EL (cell line): ENCODE data around the gene OSR1.
"Not testable (repeated sequence)": the region's sequence is repeated elsewhere in the genome, so short reads cannot be mapped to it uniquely, and the experiment has no call there.

Source experiments
- DNase-seq: peaks from one replicate; pipeline ENCODE4 v3.0.0-alpha.2; 2016

OSR1 gene

DNA sequence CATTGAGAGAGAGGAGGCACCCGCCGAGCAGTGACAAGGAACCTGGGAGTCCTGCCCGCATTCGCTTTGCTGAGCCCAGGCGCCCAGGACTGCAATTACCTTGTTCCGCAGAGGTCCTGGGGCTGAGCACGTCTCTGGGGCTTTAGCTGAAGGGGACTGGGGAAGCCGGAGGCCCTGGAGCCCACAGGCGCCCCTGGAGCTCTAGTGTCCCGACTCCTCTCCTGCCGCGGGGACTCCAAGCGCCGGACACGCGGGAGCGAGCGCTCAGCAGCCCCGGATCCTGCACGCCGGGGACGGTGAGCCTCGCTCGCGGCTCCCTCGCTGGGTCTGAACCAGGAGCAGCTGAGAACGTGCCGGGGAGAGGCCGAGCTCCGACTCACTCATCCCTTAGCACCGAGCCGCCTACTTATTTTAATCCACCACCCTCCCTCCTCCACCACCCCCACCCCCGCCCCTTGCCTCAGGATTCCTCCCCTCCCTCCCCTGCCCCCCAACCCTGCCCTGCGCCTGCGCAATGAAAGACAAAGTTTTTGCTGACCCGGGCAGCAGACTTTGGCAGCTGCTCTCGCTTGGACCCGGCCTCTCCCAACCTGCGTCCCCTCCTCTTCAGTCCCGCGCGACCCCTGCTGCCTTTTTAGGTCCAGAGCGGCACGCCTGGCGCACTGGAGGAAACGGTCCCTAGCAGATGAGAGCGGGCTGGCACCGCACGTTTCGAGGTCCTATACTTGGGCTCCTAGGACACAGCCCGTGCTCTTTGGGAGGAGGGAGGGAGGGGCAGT, at the start of gene OSR1:
Gene OSR1 (minus strand): TSS at position 382 of the 779 bp plus-strand sequence. CDS start 4,818 bp downstream, outside the sequence.
- peak; percentile 84 for DNase-seq

DNA sequence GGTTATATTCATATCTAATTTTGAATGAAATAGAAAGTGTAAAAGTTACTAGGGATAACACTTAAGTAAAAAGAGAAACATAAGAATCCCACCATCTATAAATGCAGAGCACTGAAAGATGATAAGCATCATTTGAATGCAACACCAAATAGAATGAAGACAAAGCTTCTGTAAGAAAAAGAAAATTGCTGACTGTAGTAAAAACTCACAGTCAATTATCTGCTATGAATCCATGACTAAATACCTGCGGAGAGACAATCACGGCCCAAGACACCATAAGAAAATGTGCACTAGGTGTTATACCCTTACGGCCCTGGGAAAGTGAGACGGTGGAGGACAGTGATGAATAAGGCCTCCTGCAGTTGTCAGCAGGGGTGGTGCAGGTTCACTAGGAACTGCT, 45.4 kb upstream of the OSR1 start:
- no peak for DNase-seq

DNA sequence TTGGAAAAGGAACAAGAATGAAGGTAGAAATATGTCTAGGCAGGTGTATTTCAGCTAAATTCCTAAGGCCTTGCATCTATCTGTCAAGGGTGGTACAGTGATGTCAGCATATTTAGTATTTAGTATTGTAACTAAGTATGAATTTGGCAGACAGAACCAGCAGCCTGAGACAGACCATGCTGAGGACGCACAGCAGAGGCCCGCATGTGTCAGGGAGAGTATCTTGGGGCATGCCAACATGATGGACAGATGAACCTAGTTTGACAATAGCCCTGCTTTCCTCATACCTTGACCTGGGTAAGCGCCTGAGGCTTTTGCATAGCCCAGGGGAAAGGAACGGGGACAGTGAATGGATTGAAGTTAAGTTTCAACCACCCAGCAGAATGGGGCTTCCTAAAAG, 33.8 kb upstream of the OSR1 start:
- DNase-seq = no peak

DNA sequence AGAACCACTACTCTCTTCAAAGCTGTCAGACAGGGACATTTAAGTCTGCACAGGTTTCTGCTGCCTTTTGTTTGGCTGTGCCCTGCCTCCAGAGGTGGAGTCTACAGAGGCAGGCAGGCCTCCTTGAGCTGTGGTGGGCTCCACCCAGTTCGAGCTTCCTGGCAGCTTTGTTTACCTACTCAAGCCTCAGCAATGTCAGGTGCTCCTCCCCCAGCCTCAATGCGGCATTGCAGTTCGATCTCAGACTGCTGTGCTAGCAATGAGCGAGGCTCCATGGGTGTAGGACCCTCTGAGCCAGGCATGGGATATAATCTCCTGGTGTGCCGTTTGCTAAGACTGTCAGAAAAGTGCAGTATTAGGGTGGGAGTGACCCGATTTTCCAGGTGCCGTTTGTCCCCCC, 31.0 kb upstream of the OSR1 start:
- not testable (repeated sequence) for DNase-seq

DNA sequence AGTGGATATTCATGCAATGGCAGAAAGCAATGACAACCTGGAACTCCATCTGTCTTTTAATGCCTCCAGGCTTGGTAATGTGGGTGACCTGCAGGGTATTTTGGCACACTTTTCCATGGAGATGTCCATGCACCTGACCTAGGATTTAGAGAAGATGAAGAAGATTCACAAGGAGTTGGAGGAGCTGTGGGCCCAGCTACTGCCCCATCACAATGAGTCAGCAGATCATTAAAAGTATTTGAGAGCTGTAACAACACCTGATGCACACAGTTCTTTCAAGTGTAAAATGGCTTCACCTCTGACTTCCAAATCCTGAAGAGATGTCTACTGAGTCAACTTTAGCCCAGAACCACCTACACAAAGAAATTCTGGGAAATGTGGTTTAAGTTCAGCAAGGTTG, 22.1 kb upstream of the OSR1 start:
- DNase-seq = no peak

DNA sequence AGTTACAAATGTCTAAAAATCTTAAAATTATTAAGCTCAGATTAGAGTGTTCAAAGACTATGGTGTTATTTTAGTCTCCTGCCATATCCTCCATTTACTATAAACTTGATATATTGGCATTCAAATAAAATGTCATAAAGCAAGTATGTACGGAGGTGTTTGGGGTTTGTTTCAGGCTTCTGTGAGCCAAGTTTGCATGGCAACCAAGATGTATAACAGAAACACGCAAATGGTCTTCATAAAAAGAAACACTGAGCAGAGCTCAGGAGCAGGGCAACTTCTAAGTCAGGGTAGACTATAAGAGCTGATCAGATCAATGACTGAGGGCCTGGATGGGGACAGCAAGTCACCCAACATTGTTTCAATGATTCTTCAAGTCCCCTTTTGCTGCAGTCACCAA, 20.5 kb upstream of the OSR1 start:
- no peak for DNase-seq

DNA sequence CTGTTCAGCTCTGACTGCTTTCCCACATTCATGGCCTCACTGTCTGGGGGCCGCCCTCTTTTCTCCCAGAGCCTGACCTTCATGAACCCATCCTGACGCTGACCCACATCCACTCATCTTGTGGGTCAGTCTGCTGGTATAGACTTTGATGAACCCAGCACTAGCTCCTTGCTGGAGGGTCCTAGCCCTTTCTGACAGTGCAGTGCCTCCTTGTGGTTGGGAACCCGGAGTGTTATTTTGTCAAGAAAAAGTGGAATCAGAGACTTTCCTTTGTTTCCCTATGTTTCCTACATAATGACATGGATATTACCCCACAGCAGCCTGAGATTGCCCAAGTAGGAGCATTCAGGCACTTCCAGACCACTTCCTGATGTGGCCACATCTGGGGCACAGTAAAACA, 19.3 kb upstream of the OSR1 start:
- DNase-seq = no peak

DNA sequence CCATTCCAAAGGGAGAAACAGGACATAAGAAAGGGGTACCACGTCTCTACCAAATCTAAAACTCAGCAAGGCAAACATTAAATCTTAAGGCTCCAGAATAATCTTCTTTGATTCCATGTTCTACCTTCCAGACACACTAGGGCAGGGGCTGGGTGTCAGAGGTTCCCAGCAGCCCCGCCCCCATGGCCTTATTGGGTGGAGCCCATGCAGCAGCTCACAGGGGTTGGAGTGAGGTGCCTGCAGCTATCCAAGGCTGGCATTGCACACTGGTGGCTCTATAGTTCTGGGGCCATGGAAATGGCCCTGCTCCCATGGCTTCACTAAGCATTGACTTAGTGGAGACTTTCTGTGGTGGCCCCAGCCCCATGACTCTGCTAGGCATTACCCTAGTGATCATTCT, 14.9 kb upstream of the OSR1 start:
- DNase-seq = no peak

DNA sequence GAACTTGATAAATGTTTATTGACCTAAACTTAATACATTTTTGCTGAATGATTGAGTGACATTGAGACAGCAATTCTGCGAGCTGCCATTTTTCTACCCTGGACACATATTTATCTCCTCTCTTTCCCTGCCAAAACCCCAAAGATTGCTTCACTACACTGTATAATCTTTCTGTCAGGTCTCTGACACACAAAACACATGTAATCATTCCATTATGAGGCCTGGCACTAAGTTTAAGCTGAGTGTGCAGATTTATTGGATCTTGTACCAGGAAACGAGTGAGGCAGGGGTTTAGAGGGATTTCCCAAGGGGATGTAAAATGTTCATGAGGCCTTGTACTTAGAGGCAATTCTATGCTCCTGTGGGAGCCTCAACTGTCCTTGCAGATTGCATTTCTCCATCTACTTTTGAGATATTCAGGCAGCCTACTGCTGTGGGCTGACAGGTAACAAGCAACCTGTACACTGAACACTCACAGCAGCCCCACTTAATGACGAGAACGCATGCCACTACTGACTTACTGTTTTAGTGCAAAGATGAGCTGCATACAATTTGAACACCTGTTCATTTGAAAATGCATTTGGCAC, 13.7 kb upstream of the OSR1 start:
- no peak for DNase-seq

DNA sequence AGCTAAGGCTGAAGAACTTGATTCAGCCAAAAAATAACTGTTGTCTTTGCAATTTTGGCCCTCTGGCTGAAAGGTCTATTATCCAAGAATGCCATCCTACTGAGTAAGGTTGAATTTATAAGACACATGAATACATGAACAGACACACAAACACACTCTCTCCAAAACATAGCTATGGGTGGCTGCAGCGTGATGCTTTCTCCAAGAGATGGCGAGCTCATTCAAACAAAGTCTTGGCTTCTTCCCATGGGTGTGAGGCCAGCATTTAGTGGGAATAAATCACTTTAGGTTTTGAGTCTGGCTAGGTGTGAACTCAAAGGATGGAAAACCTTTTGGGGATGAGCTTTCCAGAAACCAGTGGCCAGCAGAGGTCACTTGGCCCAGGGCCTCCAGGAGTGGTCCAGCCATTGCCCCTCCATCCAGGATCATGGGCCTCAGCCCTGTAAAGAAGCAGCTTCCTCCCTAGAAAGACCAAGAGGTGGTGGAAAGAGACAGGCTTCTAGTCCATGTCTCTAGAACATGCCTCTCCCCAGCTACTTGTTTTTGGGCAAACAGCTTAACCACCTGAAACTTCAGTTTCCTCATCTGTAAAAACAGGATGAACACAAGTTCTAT, 11.0 kb upstream of the OSR1 start:
- DNase-seq = peak; percentile 55

DNA sequence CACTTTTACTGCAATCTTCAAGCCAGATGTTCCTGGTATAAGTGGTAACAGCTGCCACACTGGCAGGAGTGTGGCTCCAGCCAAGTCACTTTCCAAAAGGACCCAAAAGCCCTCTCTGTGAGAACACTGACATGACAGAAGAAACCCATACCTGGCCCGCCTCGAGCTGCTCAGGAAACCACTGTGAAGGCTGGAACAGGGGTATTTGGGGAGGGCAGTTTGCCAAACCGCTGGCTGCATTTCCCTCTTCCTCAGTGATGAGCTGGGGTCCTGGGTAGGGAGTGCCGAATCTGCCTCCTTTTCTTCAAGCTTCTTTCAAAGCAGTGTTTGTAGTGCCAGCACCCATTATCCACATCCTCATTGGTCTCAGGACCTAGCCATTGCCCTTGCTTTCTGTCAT, 10.3 kb upstream of the OSR1 start:
- DNase-seq = no peak

DNA sequence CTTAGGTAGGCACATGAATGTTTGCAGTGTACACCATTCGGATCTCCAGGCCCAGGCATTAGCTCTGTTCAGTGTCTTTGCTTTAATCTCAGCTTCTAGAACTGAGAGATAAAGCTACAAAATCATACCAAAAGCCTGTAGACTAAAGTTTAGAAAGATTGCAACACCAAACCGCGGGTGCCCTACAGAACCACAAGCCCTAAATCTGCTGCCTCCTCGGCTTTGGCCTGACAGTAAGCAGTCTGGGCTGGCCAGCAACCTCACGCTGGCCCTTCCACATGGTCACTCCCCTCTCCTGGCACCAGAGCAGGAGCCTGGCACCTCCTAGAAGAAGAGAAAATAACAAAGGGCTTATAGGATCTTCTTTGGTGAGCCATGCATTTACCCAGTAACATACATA, 8.9 kb upstream of the OSR1 start:
- no peak for DNase-seq

DNA sequence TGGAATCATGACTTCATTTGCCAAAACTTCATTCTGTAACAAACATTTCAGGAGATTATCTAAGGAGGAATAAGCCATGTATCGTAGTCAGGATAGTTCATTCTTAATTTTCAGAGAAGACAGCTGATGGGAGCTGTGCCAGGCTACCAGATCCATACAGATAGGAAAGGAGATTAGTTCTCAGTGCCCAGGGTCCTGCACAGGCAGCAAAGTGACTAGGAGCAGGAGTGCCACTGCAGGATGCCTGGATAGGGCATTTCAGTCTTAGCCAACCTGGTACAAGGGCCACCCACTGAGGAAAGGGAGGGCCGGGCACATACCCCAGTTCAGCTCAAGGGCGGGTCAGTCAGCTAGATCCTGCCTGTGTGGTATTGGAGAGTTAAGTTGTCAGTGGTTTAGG, 6.7 kb upstream of the OSR1 start:
- DNase-seq = no peak

DNA sequence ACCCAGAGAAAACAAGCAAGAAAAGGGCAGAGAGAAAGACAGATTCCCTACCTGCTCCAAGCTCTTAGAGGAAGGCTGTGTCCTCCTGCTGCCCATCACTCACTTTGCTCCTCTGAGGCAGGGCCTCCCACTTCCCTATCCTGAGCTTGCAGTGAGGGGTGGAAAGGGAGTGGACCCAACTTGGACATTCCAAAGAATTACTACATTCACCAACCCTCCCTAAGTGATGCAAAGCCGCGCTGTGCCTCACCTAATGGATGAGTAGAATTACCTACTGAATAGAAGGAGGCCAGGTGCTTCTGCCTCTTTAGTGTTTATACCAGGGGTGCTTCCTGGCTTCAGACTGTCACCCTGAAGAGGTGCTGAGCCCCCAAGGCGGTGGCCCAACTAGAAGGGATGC, 5.6 kb upstream of the OSR1 start:
- DNase-seq = no peak

DNA sequence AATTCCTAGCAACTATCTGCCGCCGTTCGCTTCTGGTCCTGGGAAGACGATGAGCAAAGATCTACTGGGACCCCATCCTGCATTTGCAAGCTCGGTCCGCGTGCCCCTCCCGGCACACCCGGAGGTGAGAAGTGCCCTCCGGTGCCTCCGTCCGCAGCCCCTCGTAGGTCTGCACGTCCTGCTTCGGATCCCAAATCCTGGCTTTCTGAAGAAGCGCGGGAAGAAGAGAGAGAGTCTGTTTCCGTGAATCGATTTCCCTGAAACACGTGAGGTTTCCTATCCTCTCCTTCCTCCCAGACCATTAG, 5.0 kb upstream of the OSR1 start:
- DNase-seq = no peak

DNA sequence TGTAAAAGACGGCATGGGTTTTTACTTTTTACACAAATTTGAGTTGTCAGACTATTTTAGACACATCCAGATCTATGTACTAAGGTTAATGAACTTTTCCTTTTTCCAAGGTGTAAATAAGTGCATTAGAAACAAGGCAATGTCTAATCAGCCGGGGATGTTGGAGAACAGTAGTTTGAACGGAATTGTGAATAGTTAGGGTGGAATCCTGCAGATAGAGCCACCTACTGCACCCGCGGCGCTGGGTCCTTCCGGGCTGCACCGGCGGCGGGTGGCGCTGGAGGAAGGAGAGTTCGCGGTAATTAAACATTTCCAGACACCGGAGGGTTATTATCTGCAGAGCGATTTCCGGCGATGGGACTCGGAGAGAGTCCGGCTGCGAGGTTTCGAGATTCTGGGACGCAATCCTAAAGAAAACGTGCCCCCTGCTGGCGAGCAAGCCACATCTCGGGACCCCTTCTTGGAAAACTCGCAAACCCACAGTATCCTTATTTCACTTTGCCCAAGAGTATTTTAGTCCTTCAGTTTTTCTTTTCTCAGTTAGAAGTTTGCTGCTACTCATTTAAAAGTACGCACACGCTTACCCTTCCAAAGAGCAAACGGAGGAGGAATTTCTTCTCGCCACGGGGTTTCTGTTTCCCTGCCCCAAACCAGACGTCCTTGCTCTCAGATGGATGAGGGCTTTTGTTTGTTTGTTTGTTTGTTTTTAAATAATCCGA, 4.5 kb upstream of the OSR1 start:
- peak; percentile 91 for DNase-seq

DNA sequence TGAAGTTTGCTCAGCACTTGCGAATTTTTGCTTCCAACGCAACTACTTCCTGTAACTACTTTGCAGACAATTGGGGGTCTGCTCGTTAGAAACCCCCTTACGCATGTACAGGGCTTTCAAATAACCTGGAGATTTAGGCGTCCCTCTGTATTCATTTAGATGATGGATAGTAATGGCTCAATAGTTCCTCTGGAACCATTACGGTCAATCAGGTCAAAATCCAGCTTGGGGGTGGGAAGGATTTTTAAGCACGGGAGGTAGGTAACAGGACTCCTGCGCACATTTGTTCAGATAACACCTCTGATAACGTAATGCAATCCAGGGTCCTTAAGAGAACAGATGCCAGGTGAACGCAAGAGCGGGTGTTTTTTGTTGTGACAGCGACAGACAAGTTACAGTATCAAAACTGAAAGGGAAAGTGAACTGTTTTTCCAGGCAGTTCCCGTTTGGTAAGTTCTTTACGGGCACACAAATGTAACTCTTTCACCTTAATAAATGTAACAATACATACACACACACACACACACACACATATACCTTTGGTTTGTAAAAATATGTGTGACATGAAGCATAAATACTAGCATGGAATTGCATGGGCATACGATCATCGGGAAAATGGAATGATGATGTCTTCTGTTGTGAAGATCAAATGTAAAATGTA, 3.8 kb upstream of the OSR1 start:
- DNase-seq = peak; percentile 41

DNA sequence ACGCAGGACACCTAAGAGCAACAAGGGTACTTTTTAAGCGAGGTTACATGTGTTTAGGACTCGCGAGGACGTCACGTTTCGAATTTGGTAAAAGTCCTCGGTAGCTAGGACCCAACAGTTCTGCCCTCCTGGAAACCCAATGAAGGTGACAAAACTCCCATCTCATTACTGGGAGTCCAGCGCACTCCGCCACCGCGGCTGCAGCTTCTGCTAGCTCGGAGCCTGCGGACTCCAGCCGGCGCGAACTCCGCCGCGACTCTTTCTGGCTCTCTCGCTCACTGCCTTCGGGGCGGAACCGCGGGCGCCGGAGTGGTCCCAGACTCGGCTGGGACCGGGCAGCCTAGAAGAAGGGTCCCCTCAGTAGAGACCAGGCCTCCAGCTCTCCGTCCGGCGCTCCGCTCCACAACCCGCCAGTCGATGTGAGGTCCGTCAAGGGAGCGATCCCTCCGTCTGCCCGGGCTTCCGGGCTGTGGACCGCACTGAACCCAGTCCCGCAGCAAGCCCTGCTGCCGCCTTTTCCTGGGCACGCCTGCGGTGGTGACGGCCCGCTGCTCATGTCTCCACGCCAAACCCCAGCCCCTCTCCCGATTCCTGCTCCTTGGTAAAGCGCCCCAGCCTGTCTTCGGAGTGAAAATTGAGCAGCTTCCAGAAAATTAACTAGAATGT, 3.0 kb upstream of the OSR1 start:
- DNase-seq = peak; percentile 39

DNA sequence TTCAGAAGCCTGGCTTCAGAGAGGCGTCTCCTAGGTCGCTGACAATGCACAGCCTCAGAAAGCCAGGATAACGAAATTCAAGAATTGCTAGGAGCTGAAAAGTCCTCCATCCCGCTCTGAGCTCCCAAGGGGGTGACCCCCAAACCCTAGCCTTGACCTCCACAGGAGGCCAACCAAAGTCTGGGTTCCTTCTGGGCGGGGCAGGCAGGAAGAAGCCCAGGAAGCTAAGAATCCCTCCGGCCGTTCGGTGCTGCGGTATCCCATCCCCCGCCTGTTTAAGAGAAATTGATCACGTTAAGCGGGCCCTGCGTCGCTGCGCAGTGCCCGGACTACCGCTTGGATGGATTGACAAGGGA, 2.5 kb upstream of the OSR1 start:
- no peak for DNase-seq

DNA sequence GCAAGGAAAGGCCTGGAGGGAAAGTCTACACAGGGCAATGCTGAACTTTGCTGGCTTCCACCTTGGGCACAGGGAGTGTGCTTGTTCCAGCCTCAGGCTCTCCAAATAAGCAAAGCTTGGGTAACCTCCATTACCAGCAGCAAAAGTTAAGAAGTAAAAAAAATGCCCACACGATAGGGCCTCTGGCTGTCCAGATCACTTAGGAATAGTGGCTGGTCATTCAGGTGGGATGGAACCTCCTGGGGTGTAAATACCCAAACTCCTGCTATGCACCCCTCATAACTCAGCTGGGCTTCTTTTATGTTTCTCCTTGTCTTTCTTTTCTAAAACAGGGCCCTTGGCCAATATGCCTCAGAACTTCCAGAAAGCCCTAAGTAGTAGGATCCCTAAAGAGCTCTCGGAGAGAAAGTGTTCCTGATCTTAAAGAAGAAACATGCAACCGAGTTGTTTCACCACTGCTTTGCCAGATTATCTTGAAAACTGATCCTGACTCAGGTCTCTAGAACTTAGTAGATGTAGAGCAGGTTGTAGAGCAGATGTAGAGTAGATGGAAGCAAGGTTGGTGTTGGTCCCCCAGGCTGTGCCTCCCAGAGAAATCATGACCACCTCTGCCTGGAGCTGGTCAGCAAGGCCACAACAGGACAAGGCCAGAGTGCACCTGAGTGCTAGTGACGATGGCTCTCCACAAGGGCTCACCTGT, 2.0 kb upstream of the OSR1 start:
- DNase-seq = no peak

DNA sequence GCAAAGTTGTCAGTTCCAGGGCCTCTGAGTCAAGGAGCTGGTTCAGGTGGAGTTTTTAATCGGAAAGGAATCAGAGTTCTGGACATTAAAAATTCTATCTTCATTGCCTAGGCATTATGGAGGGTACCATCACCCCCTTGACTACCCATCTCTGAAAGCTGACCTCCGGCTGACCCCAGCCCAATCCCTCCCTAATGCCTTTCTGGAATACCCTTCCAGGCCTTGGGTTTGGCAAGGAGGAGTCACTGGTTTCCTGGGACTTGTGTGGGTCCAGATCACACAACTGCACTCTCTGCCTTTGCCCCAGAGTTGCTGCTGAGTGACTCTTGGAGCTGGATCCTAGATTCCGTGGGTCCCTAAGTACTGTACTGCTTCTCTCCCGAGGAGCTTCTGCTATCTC, 1.0 kb upstream of the OSR1 start:
- DNase-seq = no peak

DNA sequence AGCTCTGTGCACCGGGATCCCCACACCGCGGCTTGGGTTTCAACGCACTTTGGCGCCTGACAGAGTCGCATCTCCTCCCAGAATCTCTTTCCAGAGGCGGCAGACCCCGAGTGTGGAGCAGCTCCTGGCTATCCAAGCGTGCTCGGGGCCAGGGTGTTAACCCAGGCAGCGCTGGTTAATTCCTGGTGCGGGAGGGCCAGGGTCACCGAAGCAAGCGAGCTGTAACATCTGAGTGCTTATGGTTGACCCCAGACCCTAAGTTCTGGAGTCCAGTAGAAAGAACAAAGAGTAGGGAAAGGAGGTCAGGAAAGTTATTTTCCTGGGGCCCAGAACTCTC, 566 bp upstream of the OSR1 start:
- DNase-seq = no peak
